Activated CD4-positive, alpha-beta T cell treated with anti-CD3 and anti-CD28 coated beads, Interleukin-2, amount 50 U/mL, for 48 hours (primary cell): Measurements from ENCODE around the gene LSM3.

Experiments
- DNase-seq, 2 experiments: peaks; one replicate each; pipeline ENCODE4 v3.0.0-alpha.2; 2020

The LSM3 gene

GRCh38 chr3:14158370-14158769 lies 20.2 kb upstream of the LSM3 start:
- no peak for DNase-seq

GRCh38 chr3:14159426-14159825 lies 19.2 kb upstream of the LSM3 start:
- DNase-seq, result no peak

- DNase-seq, result no peak
These were observed 17.3 kb upstream of the LSM3 start for GRCh38 chr3:14161282-14161681.

- no peak for DNase-seq
These were observed 16.4 kb upstream of the LSM3 start for GRCh38 chr3:14162178-14162577.

- DNase-seq, result no peak
These were observed 11.6 kb upstream of the LSM3 start for GRCh38 chr3:14166877-14167603.

GRCh38 chr3:14169435-14169834 lies 9.2 kb upstream of the LSM3 start:
- no peak for DNase-seq

GRCh38 chr3:14169871-14170270 lies 8.7 kb upstream of the LSM3 start:
- no peak for DNase-seq

- DNase-seq, result no peak
These were observed 8.0 kb upstream of the LSM3 start for GRCh38 chr3:14170531-14171159.

- DNase-seq, result no peak
These were observed 6.1 kb upstream of the LSM3 start for GRCh38 chr3:14172496-14172895.

- no peak for DNase-seq
These were observed 4.1 kb upstream of the LSM3 start for GRCh38 chr3:14174483-14174882.

GRCh38 chr3:14175383-14176037 lies 3.1 kb upstream of the LSM3 start:
- DNase-seq, result peak; percentile 20 to 35

- DNase-seq, result no peak
These were observed 904 bp upstream of the LSM3 start for GRCh38 chr3:14177580-14178246.

- DNase-seq, result no peak
These were observed 473 bp downstream of the LSM3 start for GRCh38 chr3:14179114-14179465.

GRCh38 chr3:14179795-14180194 lies 1.2 kb downstream of the LSM3 start:
- DNase-seq, result no peak

- no peak for DNase-seq
These were observed 2.6 kb downstream of the LSM3 start for GRCh38 chr3:14181253-14181652.

GRCh38 chr3:14183015-14183577 lies 4.5 kb downstream of the LSM3 start:
- DNase-seq, result no peak

- no peak for DNase-seq
These were observed 8.3 kb downstream of the LSM3 start for GRCh38 chr3:14186854-14187458.

- no peak for DNase-seq
These were observed 9.6 kb downstream of the LSM3 start for GRCh38 chr3:14188041-14188754.

- DNase-seq, result no peak
These were observed 16.2 kb downstream of the LSM3 start for GRCh38 chr3:14194865-14195264.

GRCh38 chr3:14199641-14200040 lies 21.0 kb downstream of the LSM3 start:
- no peak for DNase-seq

- DNase-seq, result no peak
These were observed 21.7 kb downstream of the LSM3 start for GRCh38 chr3:14200276-14200675.

- no peak for DNase-seq
These were observed 22.2 kb downstream of the LSM3 start for GRCh38 chr3:14200841-14201240.
